SK-N-SH treated with all-trans-retinoic acid at 6 μM for 48 hours (cell line): ENCODE measurements around the gene LPP.

ENCODE experiments used
- ATAC-seq: fragments of 200-7000 bp; cut with Tn5 transposase; 3 replicates; pipeline ENCODE4 v1.9.1; 2020; ENCODE audit warnings: mild to moderate bottlenecking, moderate library complexity
- ARNTL ChIP-seq: fragments of 450-650 bp; formaldehyde crosslinking; IDR thresholded peaks from 2 replicates; pipeline ENCODE4 v1.5.0; 2020; ENCODE audit warnings: low read depth, mild to moderate bottlenecking, moderate library complexity, borderline replicate concordance
- BACH2 ChIP-seq: fragments of 250-450 bp; sonication (Bioruptor Pico); IDR thresholded peaks from 2 replicates; pipeline ENCODE4 v1.9.0; 2021; ENCODE audit warnings: mild to moderate bottlenecking, borderline replicate concordance
- CREB5 ChIP-seq: fragments of 250-450 bp; sonication (Bioruptor Pico); IDR thresholded peaks from 2 replicates; pipeline ENCODE4 v1.5.1; 2020; ENCODE audit warnings: low read depth, mild to moderate bottlenecking, moderate library complexity
- CSDC2 ChIP-seq: fragments of 250-450 bp; sonication (Bioruptor Pico); IDR thresholded peaks from 2 replicates; pipeline ENCODE4 v1.5.0; 2020; ENCODE audit warnings: mild to moderate bottlenecking, moderate library complexity
- ESRRG ChIP-seq: fragments of 250-450 bp; sonication (Bioruptor Pico); IDR thresholded peaks from 2 replicates; pipeline ENCODE4 v1.6.1; 2021; ENCODE audit warnings: mild to moderate bottlenecking
- GLIS3 ChIP-seq: fragments of 250-450 bp; sonication (Bioruptor Pico); IDR thresholded peaks from 2 replicates; pipeline ENCODE4 v1.5.0; 2020; ENCODE audit warnings: mild to moderate bottlenecking, moderate library complexity
- ISL1 ChIP-seq: fragments of 250-450 bp; sonication (Bioruptor Pico); IDR thresholded peaks from 2 replicates; pipeline ENCODE4 v2.1.2; 2022; ENCODE audit warnings: mild to moderate bottlenecking, moderate library complexity
- OSR1 ChIP-seq: fragments of 250-450 bp; sonication (Bioruptor Pico); IDR thresholded peaks from 2 replicates; pipeline ENCODE4 v1.8.0; 2022; ENCODE audit warnings: moderate library complexity, mild to moderate bottlenecking, inconsistent platforms
- PATZ1 ChIP-seq: fragments of 250-450 bp; sonication (Bioruptor Pico); IDR thresholded peaks from 2 replicates; pipeline ENCODE4 v1.8.0; 2020; ENCODE audit warnings: mild to moderate bottlenecking, moderate library complexity, borderline replicate concordance
- POU6F1 ChIP-seq: fragments of 250-450 bp; sonication (Bioruptor Pico); IDR thresholded peaks from 2 replicates; pipeline ENCODE4 v1.8.0; 2021; ENCODE audit warnings: low read depth, mild to moderate bottlenecking, moderate library complexity, borderline replicate concordance
- SNAI2 ChIP-seq: fragments of 250-450 bp; sonication (Bioruptor Pico); IDR thresholded peaks from 2 replicates; pipeline ENCODE4 v1.5.0; 2020; ENCODE audit warnings: mild to moderate bottlenecking, moderate library complexity
- TCF4 ChIP-seq: fragments of 250-450 bp; sonication (Bioruptor Pico); IDR thresholded peaks from 2 replicates; pipeline ENCODE4 v1.8.0; 2021; ENCODE audit warnings: mild to moderate bottlenecking, moderate library complexity, borderline replicate concordance
- TOX ChIP-seq: fragments of 250-450 bp; sonication (Bioruptor Pico); IDR thresholded peaks from 2 replicates; pipeline ENCODE4 v1.8.0; 2021; ENCODE audit warnings: mild to moderate bottlenecking, moderate library complexity, borderline replicate concordance
- TSHZ2 ChIP-seq: fragments of 250-450 bp; sonication (Bioruptor Pico); IDR thresholded peaks from 2 replicates; pipeline ENCODE4 v1.5.0; 2020; ENCODE audit warnings: mild to moderate bottlenecking, moderate library complexity
- ZC3H10 ChIP-seq: fragments of 250-450 bp; sonication (Bioruptor Pico); IDR thresholded peaks from 2 replicates; pipeline ENCODE4 v1.5.1; 2021; ENCODE audit warnings: mild to moderate bottlenecking, moderate library complexity
- ZFP30 ChIP-seq: fragments of 450-650 bp; formaldehyde crosslinking; IDR thresholded peaks from 2 replicates; pipeline ENCODE4 v1.5.0; 2022; ENCODE audit warnings: mild to moderate bottlenecking, moderate library complexity
- ZNF565 ChIP-seq: fragments of 450-650 bp; formaldehyde crosslinking; conservative IDR thresholded peaks from 2 replicates; pipeline ENCODE4 v1.5.0; 2020; ENCODE audit warnings: low read depth, mild to moderate bottlenecking, moderate library complexity
- ZNF70 ChIP-seq: fragments of 450-650 bp; formaldehyde crosslinking; IDR thresholded peaks from 2 replicates; pipeline ENCODE4 v1.5.0; 2020; ENCODE audit warnings: mild to moderate bottlenecking, moderate library complexity
- ZNF8 ChIP-seq: fragments of 450-650 bp; formaldehyde crosslinking; IDR thresholded peaks from 2 replicates; pipeline ENCODE4 v1.5.0; 2020; ENCODE audit warnings: mild to moderate bottlenecking, moderate library complexity
- TF ChIP-seq, protein P1 (sequence below): fragments of 250-450 bp; sonication (Bioruptor Pico); IDR thresholded peaks from 2 replicates; pipeline ENCODE4 v1.5.1; 2021; ENCODE audit warnings: mild to moderate bottlenecking, moderate library complexity

LPP gene

DNA sequence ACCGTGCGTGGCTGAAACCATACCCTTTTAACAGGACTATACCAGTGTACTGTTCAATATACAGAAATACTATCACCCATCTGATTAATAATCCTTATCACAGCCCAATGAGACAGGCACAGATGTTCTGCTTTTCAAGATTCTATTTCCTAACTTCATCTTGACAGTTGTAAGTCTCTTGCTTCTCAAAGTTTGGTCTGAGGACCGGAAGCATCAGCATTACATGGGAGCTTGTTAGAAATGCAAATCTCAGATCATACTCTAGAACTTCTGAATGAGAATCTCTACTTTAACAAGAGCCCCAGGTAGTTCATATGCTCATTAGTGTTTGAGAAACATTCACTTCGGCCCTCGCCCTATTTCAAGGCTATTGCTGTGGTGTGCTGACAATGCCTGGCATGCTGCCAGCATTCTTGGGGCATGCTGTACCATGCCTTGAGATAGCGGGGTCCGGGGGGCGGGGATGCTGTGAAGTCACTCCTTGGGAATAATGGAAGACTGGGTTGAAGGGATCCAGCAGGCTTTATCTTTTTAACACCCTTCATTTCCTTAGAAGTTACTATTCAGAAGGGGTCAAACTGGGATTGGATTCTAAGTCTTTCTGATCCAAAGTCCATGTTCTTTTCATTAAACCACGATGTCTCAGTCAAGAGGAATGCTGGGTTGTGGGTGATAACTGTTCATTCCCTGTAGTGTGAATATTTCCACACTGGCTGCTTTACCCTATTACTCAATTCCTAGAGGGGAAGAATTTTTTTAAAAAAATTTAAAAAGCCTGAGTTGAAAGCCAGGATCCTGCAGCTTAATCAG is 194.7 kb downstream of the LPP start:
- peak; percentile 76 for ATAC-seq
- TF ChIP-seq CSDC2 (CRISPR knock-in tag) (peak; percentile 47; the same call in 1 of the 2 replicates), ESRRG (CRISPR knock-in tag) (no peak), GLIS3 (CRISPR knock-in tag) (no peak), ZNF8 (CRISPR knock-in tag) (no peak), SNAI2 (CRISPR knock-in tag) (no peak), PATZ1 (CRISPR knock-in tag) (no peak), ARNTL (CRISPR knock-in tag) (no peak), TCF4 (no peak), ISL1 (CRISPR knock-in tag) (peak; percentile 56), ZNF565 (CRISPR knock-in tag) (no peak), OSR1 (CRISPR knock-in tag) (no peak)

DNA sequence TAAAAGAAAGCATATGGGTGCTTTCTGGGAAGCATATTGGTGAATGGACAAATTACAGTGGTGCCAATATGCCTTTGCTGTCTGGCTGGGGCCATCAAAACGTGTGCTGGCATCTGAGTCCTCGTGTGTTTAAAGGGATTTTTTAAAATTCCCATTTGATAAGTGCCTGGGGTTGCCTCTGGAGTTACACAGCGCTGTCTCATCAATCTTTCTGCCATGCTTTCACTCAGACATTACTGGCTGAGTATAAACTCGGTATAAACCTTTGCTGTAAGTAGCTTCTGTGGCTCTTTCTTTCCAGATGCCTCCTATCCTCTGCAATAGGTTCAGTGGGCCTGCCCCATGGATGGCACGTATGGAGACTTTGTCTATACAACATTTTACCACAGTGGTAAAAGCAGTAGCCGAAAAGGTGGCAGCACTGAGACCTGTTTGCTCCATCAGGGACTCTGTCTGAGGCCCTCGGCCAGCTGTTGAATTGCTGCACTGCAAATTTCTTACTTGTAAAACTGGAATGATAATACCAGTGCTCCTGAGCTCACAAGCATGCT is 195.5 kb downstream of the LPP start:
- TF ChIP-seq BACH2 (CRISPR knock-in tag) = no peak
- no peak for TF ChIP-seq SNAI2 (CRISPR knock-in tag)
- no peak for TF ChIP-seq TCF4
- TF ChIP-seq, protein P1, sequence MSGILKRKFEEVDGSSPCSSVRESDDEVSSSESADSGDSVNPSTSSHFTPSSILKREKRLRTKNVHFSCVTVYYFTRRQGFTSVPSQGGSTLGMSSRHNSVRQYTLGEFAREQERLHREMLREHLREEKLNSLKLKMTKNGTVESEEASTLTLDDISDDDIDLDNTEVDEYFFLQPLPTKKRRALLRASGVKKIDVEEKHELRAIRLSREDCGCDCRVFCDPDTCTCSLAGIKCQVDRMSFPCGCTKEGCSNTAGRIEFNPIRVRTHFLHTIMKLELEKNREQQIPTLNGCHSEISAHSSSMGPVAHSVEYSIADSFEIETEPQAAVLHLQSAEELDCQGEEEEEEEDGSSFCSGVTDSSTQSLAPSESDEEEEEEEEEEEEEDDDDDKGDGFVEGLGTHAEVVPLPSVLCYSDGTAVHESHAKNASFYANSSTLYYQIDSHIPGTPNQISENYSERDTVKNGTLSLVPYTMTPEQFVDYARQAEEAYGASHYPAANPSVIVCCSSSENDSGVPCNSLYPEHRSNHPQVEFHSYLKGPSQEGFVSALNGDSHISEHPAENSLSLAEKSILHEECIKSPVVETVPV = no peak
- TF ChIP-seq ZFP30 (CRISPR knock-in tag) = no peak
- TF ChIP-seq ISL1 (CRISPR knock-in tag) = no peak
- TF ChIP-seq POU6F1 (CRISPR knock-in tag) = no peak
- TF ChIP-seq ZC3H10 (CRISPR knock-in tag) = no peak
- TF ChIP-seq GLIS3 (CRISPR knock-in tag) = no peak
- TF ChIP-seq TSHZ2 (CRISPR knock-in tag) = no peak
- no peak for TF ChIP-seq CSDC2 (CRISPR knock-in tag)
- TF ChIP-seq OSR1 (CRISPR knock-in tag) = no peak
- no peak for TF ChIP-seq CREB5 (CRISPR knock-in tag)
- ATAC-seq = peak; percentile 27

- TF ChIP-seq TOX (CRISPR knock-in tag) = no peak
- no peak for TF ChIP-seq ESRRG (CRISPR knock-in tag)
- TF ChIP-seq, protein P1 = no peak
- TF ChIP-seq ZNF565 (CRISPR knock-in tag) = no peak
- no peak for TF ChIP-seq ZNF70 (CRISPR knock-in tag)
- TF ChIP-seq CREB5 (CRISPR knock-in tag) = no peak
- no peak for TF ChIP-seq POU6F1 (CRISPR knock-in tag)
- TF ChIP-seq, all 23 proteins: peak for 0
- ATAC-seq = no peak
Observed at GRCh38 chr3:188349933-188350332, 196.0 kb downstream of the LPP start.
